ENCODE data around the gene CCR1. TPM values are rescaled to one million over a fixed set of nuclear protein-coding genes. Genes with fewer than 3 reads are reported as not detected.
A peak's percentile ranks its signal among the peaks of the same experiment; 100 is the strongest.

Gene CCR1
- total RNA-seq, 1 donor, result 1.1 TPM

DNA sequence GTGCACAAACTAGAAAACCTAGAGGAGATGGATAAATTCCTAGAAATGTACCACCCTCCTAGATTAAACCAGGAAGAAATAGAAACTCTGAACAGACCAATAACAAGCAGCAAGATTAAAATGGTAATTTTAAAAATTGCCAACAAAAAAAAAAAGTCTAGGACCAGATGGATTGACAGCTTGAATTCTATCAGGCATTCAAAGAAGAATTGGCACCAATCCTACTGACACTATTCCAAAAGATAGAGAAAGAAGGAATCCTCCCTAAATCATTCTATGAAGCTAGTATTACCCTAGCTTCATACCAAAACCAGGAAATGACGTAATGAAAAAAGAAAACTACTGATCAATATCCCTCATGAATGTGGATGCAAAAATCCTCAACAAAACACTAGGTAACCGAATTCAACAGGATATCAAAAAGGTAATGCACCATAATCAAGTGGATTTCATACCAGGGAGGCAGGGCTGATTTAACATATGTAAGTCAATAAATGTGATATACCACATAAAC lies 10.1 kb upstream of the CCR1 start:
- Histone ChIP-seq H3K27ac (ENCODE audit: low read depth, low read length) (no peak overlapping the region), H3K27me3 (ENCODE audit: insufficient read depth, low read length) (peaks cover 50% of the 10 kb centered on the region), H4K20me1 (ENCODE audit: insufficient read depth, low read length) (no peaks in the 10 kb centered on the region), H2AFZ (ENCODE audit: low read length) (no peak overlapping the region), H3K4me3 (ENCODE audit: insufficient read depth, low read length) (no peak overlapping the region), H3K9me3 (ENCODE audit: low read depth, low read length) (no peaks in the 10 kb centered on the region), H3K4me1 (ENCODE audit: insufficient read depth, low read length) (no peaks in the 10 kb centered on the region), H3K4me2 (ENCODE audit: insufficient read depth, low read length) (no peak overlapping the region), H3K79me2 (ENCODE audit: insufficient read depth, low read length) (no peaks in the 10 kb centered on the region), H3K36me3 (ENCODE audit: insufficient read depth, low read length) (no peaks in the 10 kb centered on the region)
- no peak for DNase-seq (ENCODE audit: insufficient read length, low spot score, missing footprints)
- TF ChIP-seq, protein P1, sequence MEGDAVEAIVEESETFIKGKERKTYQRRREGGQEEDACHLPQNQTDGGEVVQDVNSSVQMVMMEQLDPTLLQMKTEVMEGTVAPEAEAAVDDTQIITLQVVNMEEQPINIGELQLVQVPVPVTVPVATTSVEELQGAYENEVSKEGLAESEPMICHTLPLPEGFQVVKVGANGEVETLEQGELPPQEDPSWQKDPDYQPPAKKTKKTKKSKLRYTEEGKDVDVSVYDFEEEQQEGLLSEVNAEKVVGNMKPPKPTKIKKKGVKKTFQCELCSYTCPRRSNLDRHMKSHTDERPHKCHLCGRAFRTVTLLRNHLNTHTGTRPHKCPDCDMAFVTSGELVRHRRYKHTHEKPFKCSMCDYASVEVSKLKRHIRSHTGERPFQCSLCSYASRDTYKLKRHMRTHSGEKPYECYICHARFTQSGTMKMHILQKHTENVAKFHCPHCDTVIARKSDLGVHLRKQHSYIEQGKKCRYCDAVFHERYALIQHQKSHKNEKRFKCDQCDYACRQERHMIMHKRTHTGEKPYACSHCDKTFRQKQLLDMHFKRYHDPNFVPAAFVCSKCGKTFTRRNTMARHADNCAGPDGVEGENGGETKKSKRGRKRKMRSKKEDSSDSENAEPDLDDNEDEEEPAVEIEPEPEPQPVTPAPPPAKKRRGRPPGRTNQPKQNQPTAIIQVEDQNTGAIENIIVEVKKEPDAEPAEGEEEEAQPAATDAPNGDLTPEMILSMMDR (IDR thresholded peaks at IDR 0.05; ENCODE audit: extremely low read depth, low read depth, low read length), result no peak

GRCh38 chr3:46215810-46216414 lies 7.8 kb upstream of the CCR1 start:
- H3K9me3 ChIP-seq (ENCODE audit: low read depth, low read length), result no peaks in the 10 kb centered on the region
- DNase-seq (ENCODE audit: insufficient read length, low spot score, missing footprints), result peak; percentile 48
- TF ChIP-seq, protein P1 (IDR thresholded peaks at IDR 0.05; ENCODE audit: extremely low read depth, low read depth, low read length), result no peak

DNA sequence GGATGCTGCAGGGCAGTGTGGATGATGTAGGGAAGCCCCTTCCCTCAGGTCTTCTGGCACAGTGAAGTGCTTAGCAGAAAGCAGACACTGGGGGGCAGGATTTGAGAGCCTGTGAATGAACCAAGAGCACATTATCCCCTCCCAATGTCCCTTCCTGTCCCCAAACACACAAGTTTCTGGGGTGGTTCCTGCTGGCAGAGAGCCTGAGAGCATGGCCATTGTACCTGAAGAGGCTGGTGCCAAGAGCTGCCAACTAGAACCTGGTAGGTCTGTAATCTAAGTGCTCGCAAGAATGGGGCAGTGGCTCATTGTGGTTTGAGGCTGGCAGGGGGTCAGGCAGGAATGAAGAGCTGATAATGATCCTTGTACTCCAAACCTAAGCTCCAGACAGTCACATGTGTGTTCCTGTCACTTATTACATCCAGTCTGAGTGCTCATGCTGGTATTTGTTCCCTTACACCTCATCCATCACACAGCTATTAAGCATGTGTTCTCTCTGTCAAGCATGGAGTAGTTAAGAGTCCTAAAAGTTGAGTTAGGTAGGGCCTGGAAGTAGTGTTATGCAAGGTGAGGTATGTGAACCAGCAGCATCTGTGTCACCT lies 6.7 kb upstream of the CCR1 start:
- Histone ChIP-seq H3K4me1 (ENCODE audit: insufficient read depth, low read length) (peaks cover 3% of the 10 kb centered on the region), H3K4me3 (ENCODE audit: insufficient read depth, low read length) (no peak overlapping the region), H3K4me2 (ENCODE audit: insufficient read depth, low read length) (no peak overlapping the region), H3K9me3 (ENCODE audit: low read depth, low read length) (no peaks in the 10 kb centered on the region), H4K20me1 (ENCODE audit: insufficient read depth, low read length) (no peaks in the 10 kb centered on the region), H2AFZ (ENCODE audit: low read length) (no peak overlapping the region), H3K36me3 (ENCODE audit: insufficient read depth, low read length) (no peaks in the 10 kb centered on the region), H3K27ac (ENCODE audit: low read depth, low read length) (no peak overlapping the region), H3K79me2 (ENCODE audit: insufficient read depth, low read length) (no peaks in the 10 kb centered on the region), H3K27me3 (ENCODE audit: insufficient read depth, low read length) (peaks cover 38% of the 10 kb centered on the region)
- TF ChIP-seq, protein P1 (IDR thresholded peaks at IDR 0.05; ENCODE audit: extremely low read depth, low read depth, low read length), result peak; percentile 36
- peak; percentile 55 for DNase-seq (ENCODE audit: insufficient read length, low spot score, missing footprints)

More at GRCh38 chr3:46215810-46216414, 7.8 kb upstream of the CCR1 start:
- no peak overlapping the region for H2AFZ ChIP-seq (ENCODE audit: low read length)
- H3K4me3 ChIP-seq (ENCODE audit: insufficient read depth, low read length), result no peak overlapping the region
- H3K79me2 ChIP-seq (ENCODE audit: insufficient read depth, low read length), result no peaks in the 10 kb centered on the region
- H4K20me1 ChIP-seq (ENCODE audit: insufficient read depth, low read length), result no peaks in the 10 kb centered on the region
- H3K27ac ChIP-seq (ENCODE audit: low read depth, low read length), result no peak overlapping the region
- no peaks in the 10 kb centered on the region for H3K4me1 ChIP-seq (ENCODE audit: insufficient read depth, low read length)
- H3K27me3 ChIP-seq (ENCODE audit: insufficient read depth, low read length), result peaks cover 44% of the 10 kb centered on the region
- H3K36me3 ChIP-seq (ENCODE audit: insufficient read depth, low read length), result no peaks in the 10 kb centered on the region
- no peak overlapping the region for H3K4me2 ChIP-seq (ENCODE audit: insufficient read depth, low read length)

- Histone ChIP-seq H3K27me3 (ENCODE audit: insufficient read depth, low read length) (peaks cover 36% of the 10 kb centered on the region), H3K9me3 (ENCODE audit: low read depth, low read length) (no peaks in the 10 kb centered on the region), H3K4me2 (ENCODE audit: insufficient read depth, low read length) (no peak overlapping the region), H3K79me2 (ENCODE audit: insufficient read depth, low read length) (no peaks in the 10 kb centered on the region), H4K20me1 (ENCODE audit: insufficient read depth, low read length) (no peaks in the 10 kb centered on the region), H3K4me3 (ENCODE audit: insufficient read depth, low read length) (no peak overlapping the region), H3K4me1 (ENCODE audit: insufficient read depth, low read length) (peaks cover 15% of the 10 kb centered on the region), H3K36me3 (ENCODE audit: insufficient read depth, low read length) (no peaks in the 10 kb centered on the region), H2AFZ (ENCODE audit: low read length) (no peak overlapping the region), H3K27ac (ENCODE audit: low read depth, low read length) (no peak overlapping the region)
- TF ChIP-seq, protein P1 (IDR thresholded peaks at IDR 0.05; ENCODE audit: extremely low read depth, low read depth, low read length), result no peak
- no peak for DNase-seq (ENCODE audit: insufficient read length, low spot score, missing footprints)
Observed at GRCh38 chr3:46213201-46213600, 5.1 kb upstream of the CCR1 start.

Measured in osteoblast (primary cell).